Activated naive CD8-positive, alpha-beta T cell treated with anti-CD3 and anti-CD28 coated beads, Interleukin-2, amount 10 ng/mL, durations not matched to agents 7 days and 5 days (primary cell): ENCODE data around the gene ZSWIM1. TPM values are rescaled to one million over a fixed set of nuclear protein-coding genes. Genes with fewer than 3 reads are reported as not detected.

Experiments
- ATAC-seq: fragments of 150-1000 bp; cut with Tn5 transposase; one replicate; pipeline ENCODE4 v1.10.0; 2021; ENCODE audit warnings: low read depth, moderate library complexity
- POLR2A ChIA-PET: fragments of 350-600 bp; sonication (Branson Sonifier 250); formaldehyde crosslinking; loops from one replicate; lab custom pipeline; 2021; ENCODE audit warnings: antibody characterized with exemption; lab: Charles Lee
- DNase-seq: peaks from one replicate; pipeline ENCODE4 v3.0.0; 2021
- H3K27ac Mint-ChIP-seq: one replicate; pipeline ENCODE4 v1.8.0; 2022; ENCODE audit warnings: mild to moderate bottlenecking, mixed read lengths
- H3K27me3 Mint-ChIP-seq: one replicate; pipeline ENCODE4 v1.8.0; 2022; ENCODE audit warnings: mild to moderate bottlenecking, moderate library complexity, mixed read lengths
- H3K36me3 Mint-ChIP-seq: one replicate; pipeline ENCODE4 v1.8.0; 2021; ENCODE audit warnings: mild to moderate bottlenecking, mixed read lengths
- H3K4me1 Mint-ChIP-seq: one replicate; pipeline ENCODE4 v1.8.0; 2021; ENCODE audit warnings: mixed read lengths
- H3K4me3 Mint-ChIP-seq: one replicate; pipeline ENCODE4 v1.8.0; 2022; ENCODE audit warnings: mild to moderate bottlenecking, moderate library complexity, mixed read lengths
- H3K9me3 Mint-ChIP-seq: one replicate; pipeline ENCODE4 v1.8.0; 2021; ENCODE audit warnings: mixed read lengths
- total RNA-seq, 2 experiments: library from RNA; stranded (reverse); gene quantifications; one replicate each; pipeline ENCODE4 v1.2.3, GENCODE V29; 2021

Gene ZSWIM1
- total RNA-seq, 2 experiments from 2014 or later: 12.2 to 13.0 TPM

- Mint-ChIP-seq H3K27ac (no peak overlapping the region), H3K27me3 (no peaks in the 10 kb centered on the region), H3K4me3 (no peak overlapping the region), H3K36me3 (peaks cover 8% of the 10 kb centered on the region), H3K9me3 (no peaks in the 10 kb centered on the region), H3K4me1 (no peaks in the 10 kb centered on the region)
- no peak for ATAC-seq
- POLR2A ChIA-PET: no interaction called here
- DNase-seq: no peak
These were observed 37.5 kb upstream of the ZSWIM1 start for GRCh38 chr20:45843506-45843905.

- no peaks in the 10 kb centered on the region for H3K27me3 Mint-ChIP-seq
- no peak overlapping the region for H3K4me3 Mint-ChIP-seq
- POLR2A ChIA-PET: no interaction called here
These were observed 35.6 kb upstream of the ZSWIM1 start for GRCh38 chr20:45845452-45845851.

GRCh38 chr20:45848421-45848820 lies 32.6 kb upstream of the ZSWIM1 start:
- Mint-ChIP-seq H3K27me3 (no peaks in the 10 kb centered on the region), H3K27ac (no peak overlapping the region)
- POLR2A ChIA-PET: no interaction called here

More at GRCh38 chr20:45845452-45845851, 35.6 kb upstream of the ZSWIM1 start:
- no peaks in the 10 kb centered on the region for H3K4me1 Mint-ChIP-seq
- ATAC-seq (no peak), DNase-seq (no peak)
- no peaks in the 10 kb centered on the region for H3K9me3 Mint-ChIP-seq
- no peak overlapping the region for H3K27ac Mint-ChIP-seq
- H3K36me3 Mint-ChIP-seq: peaks cover 16% of the 10 kb centered on the region

GRCh38 chr20:45848969-45849582 lies 32.0 kb upstream of the ZSWIM1 start:
- no peaks in the 10 kb centered on the region for H3K9me3 Mint-ChIP-seq
- no peak for ATAC-seq
- POLR2A ChIA-PET: no interaction called here
- DNase-seq: no peak
- no peak overlapping the region for H3K4me3 Mint-ChIP-seq
- peaks cover 24% of the 10 kb centered on the region for H3K36me3 Mint-ChIP-seq
- no peaks in the 10 kb centered on the region for H3K27me3 Mint-ChIP-seq
- peaks cover 1% of the 10 kb centered on the region for H3K4me1 Mint-ChIP-seq
- H3K27ac Mint-ChIP-seq: no peak overlapping the region

More at GRCh38 chr20:45848421-45848820, 32.6 kb upstream of the ZSWIM1 start:
- Mint-ChIP-seq H3K4me1 (peaks cover 1% of the 10 kb centered on the region), H3K4me3 (no peak overlapping the region), H3K9me3 (no peaks in the 10 kb centered on the region), H3K36me3 (peaks cover 23% of the 10 kb centered on the region)
- ATAC-seq: no peak
- no peak for DNase-seq

- Mint-ChIP-seq H3K4me1 (peaks cover 5% of the 10 kb centered on the region), H3K4me3 (no peak overlapping the region), H3K27ac (no peak overlapping the region), H3K9me3 (no peaks in the 10 kb centered on the region), H3K27me3 (no peaks in the 10 kb centered on the region), H3K36me3 (peaks cover 20% of the 10 kb centered on the region)
- ATAC-seq (no peak), DNase-seq (no peak)
- POLR2A ChIA-PET: interaction anchor here (0.6 kb wide), 1 partner anchor 24 kb away, joined by 8 read pairs; no protein-coding TSS in a partner anchor
These were observed 30.8 kb upstream of the ZSWIM1 start for GRCh38 chr20:45850238-45850637.

GRCh38 chr20:45850926-45851325 lies 30.1 kb upstream of the ZSWIM1 start:
- POLR2A ChIA-PET: no interaction called here
- H3K27me3 Mint-ChIP-seq: no peaks in the 10 kb centered on the region
- ATAC-seq (no peak), DNase-seq (no peak)
- H3K36me3 Mint-ChIP-seq: peaks cover 20% of the 10 kb centered on the region
- H3K27ac Mint-ChIP-seq: no peak overlapping the region
- no peak overlapping the region for H3K4me3 Mint-ChIP-seq
- peaks cover 8% of the 10 kb centered on the region for H3K4me1 Mint-ChIP-seq
- H3K9me3 Mint-ChIP-seq: no peaks in the 10 kb centered on the region

GRCh38 chr20:45851501-45851900 lies 29.5 kb upstream of the ZSWIM1 start:
- H3K36me3 Mint-ChIP-seq: peaks cover 19% of the 10 kb centered on the region
- POLR2A ChIA-PET: interaction anchor here (1.4 kb wide), 1 partner anchor 41 kb away, joined by 4 read pairs; no protein-coding TSS in a partner anchor
- no peaks in the 10 kb centered on the region for H3K9me3 Mint-ChIP-seq
- no peak overlapping the region for H3K27ac Mint-ChIP-seq
- H3K4me3 Mint-ChIP-seq: no peak overlapping the region
- no peak for ATAC-seq
- no peak for DNase-seq
- peaks cover 11% of the 10 kb centered on the region for H3K4me1 Mint-ChIP-seq
- H3K27me3 Mint-ChIP-seq: no peaks in the 10 kb centered on the region

GRCh38 chr20:45852326-45852725 lies 28.7 kb upstream of the ZSWIM1 start:
- Mint-ChIP-seq H3K27ac (no peak overlapping the region), H3K4me3 (no peak overlapping the region), H3K9me3 (no peaks in the 10 kb centered on the region), H3K4me1 (peaks cover 14% of the 10 kb centered on the region), H3K36me3 (peaks cover 19% of the 10 kb centered on the region), H3K27me3 (no peaks in the 10 kb centered on the region)
- DNase-seq (no peak), ATAC-seq (no peak)
- POLR2A ChIA-PET: interaction anchor here (0.7 to 1.4 kb wide), 2 partner anchors 26 to 40 kb away, joined by 3 to 4 read pairs; no protein-coding TSS in a partner anchor

- POLR2A ChIA-PET: no interaction called here
- Mint-ChIP-seq H3K36me3 (peaks cover 19% of the 10 kb centered on the region), H3K27me3 (no peaks in the 10 kb centered on the region), H3K4me3 (no peak overlapping the region), H3K4me1 (peaks cover 22% of the 10 kb centered on the region), H3K27ac (no peak overlapping the region), H3K9me3 (no peaks in the 10 kb centered on the region)
- DNase-seq: no peak
- no peak for ATAC-seq
These were observed 27.5 kb upstream of the ZSWIM1 start for GRCh38 chr20:45853484-45853883.

GRCh38 chr20:45857114-45857881 lies 23.7 kb upstream of the ZSWIM1 start, which contains the start of the genes ACOT8 and ZSWIM3:
Gene ACOT8, minus strand, starts transcription at chr20:45857392. Its CDS starts 77 bp downstream, at chr20:45857315.
Gene ZSWIM3, plus strand, starts transcription at chr20:45857614. Its CDS starts 212 bp downstream, at chr20:45857826.
- no peaks in the 10 kb centered on the region for H3K27me3 Mint-ChIP-seq
- ATAC-seq (peak; percentile 97), DNase-seq (peak; percentile 79)
- no peaks in the 10 kb centered on the region for H3K9me3 Mint-ChIP-seq
- peaks cover 13% of the 10 kb centered on the region for H3K36me3 Mint-ChIP-seq
- POLR2A ChIA-PET: interaction anchor here (0.8 to 3.8 kb wide), 17 partner anchors 9 to 113 kb away, joined by 3 to 33 read pairs (median 6); partner anchors contain the start of genes CTSA, NEURL2, PCIF1 and SNX21
- peak within 1 kb of the TSS; percentile 99 for H3K27ac Mint-ChIP-seq
- peaks cover 29% of the 10 kb centered on the region for H3K4me1 Mint-ChIP-seq
- peak within 1 kb of the TSS; percentile 94 for H3K4me3 Mint-ChIP-seq

GRCh38 chr20:45857882-45858216 lies 23.2 kb upstream of the ZSWIM1 start:
- Mint-ChIP-seq H3K4me3 (peak overlapping the region; percentile 94), H3K27ac (peak overlapping the region; percentile 99), H3K36me3 (peaks cover 11% of the 10 kb centered on the region), H3K4me1 (peaks cover 29% of the 10 kb centered on the region), H3K9me3 (no peaks in the 10 kb centered on the region), H3K27me3 (no peaks in the 10 kb centered on the region)
- DNase-seq: no peak
- peak; percentile 43 for ATAC-seq
- POLR2A ChIA-PET: interaction anchor here (0.7 to 3.8 kb wide), 14 partner anchors 9 to 113 kb away, joined by 3 to 33 read pairs (median 7); partner anchors contain the start of genes CTSA, NEURL2, PCIF1 and SNX21

- Mint-ChIP-seq H3K36me3 (peaks cover 7% of the 10 kb centered on the region), H3K4me3 (no peak overlapping the region), H3K4me1 (peaks cover 27% of the 10 kb centered on the region), H3K27ac (no peak overlapping the region), H3K27me3 (no peaks in the 10 kb centered on the region), H3K9me3 (no peaks in the 10 kb centered on the region)
- ATAC-seq: no peak
- POLR2A ChIA-PET: interaction anchor here (0.6 kb wide), 1 partner anchor 16 kb away, joined by 3 read pairs; no protein-coding TSS in a partner anchor
- no peak for DNase-seq
These were observed 21.1 kb upstream of the ZSWIM1 start for GRCh38 chr20:45859916-45860315.

- Mint-ChIP-seq H3K4me3 (no peak overlapping the region), H3K4me1 (peaks cover 24% of the 10 kb centered on the region), H3K9me3 (no peaks in the 10 kb centered on the region), H3K36me3 (peaks cover 7% of the 10 kb centered on the region), H3K27ac (no peak overlapping the region), H3K27me3 (no peaks in the 10 kb centered on the region)
- ATAC-seq (no peak), DNase-seq (no peak)
- POLR2A ChIA-PET: interaction anchor here (0.6 kb wide), 1 partner anchor 15 kb away, joined by 3 read pairs; no protein-coding TSS in a partner anchor
These were observed 20.3 kb upstream of the ZSWIM1 start for GRCh38 chr20:45860560-45861220.
